Keratinocyte (primary cell): ENCODE results near the gene PARL. TPM values are rescaled to one million over a fixed set of nuclear protein-coding genes. Genes with fewer than 3 reads are reported as not detected.

ENCODE experiments used
- DNase-seq: peaks from one replicate; pipeline ENCODE4 v3.0.0-alpha.2; 2011; ENCODE audit warnings: low read depth, missing footprints, low spot score
- FAIRE-seq: peaks from 2 replicates; lab custom pipeline; 2011; peaks lifted over from hg19 to GRCh38; lab: Jason Lieb, UNC
- H2AFZ ChIP-seq: 2 replicates; pipeline ENCODE4 v1.6.0; 2012; ENCODE audit warnings: low read length, control low read depth, inconsistent platforms; ENCODE audit not compliant: control insufficient read depth
- H3K27ac ChIP-seq: 2 replicates; pipeline ENCODE4 v1.5.1; 2011; ENCODE audit warnings: low read length; ENCODE audit not compliant: control insufficient read depth, insufficient read depth
- H3K27me3 ChIP-seq: 3 replicates; pipeline ENCODE4 v1.6.0; 2011; ENCODE audit warnings: low read length; ENCODE audit not compliant: control insufficient read depth, insufficient read depth; ENCODE audit errors: extremely low read depth
- H3K36me3 ChIP-seq, 2 experiments: 2 replicates in 1 of 2; 3 replicates in 1 of 2; pipeline ENCODE4 v1.5.1; 2011; ENCODE audit warnings: low read length in 2 of 2, mild to moderate bottlenecking in 1 of 2; ENCODE audit not compliant: control insufficient read depth in 2 of 2, insufficient read depth in 2 of 2; ENCODE audit errors: extremely low read depth in 1 of 2
- H3K4me1 ChIP-seq: 3 replicates; pipeline ENCODE4 v1.5.1; 2011; ENCODE audit warnings: low read length; ENCODE audit not compliant: control insufficient read depth, insufficient read depth; ENCODE audit errors: extremely low read depth
- H3K4me2 ChIP-seq: 3 replicates; pipeline ENCODE4 v1.6.0; 2011; ENCODE audit warnings: low read depth, low read length; ENCODE audit not compliant: control insufficient read depth, insufficient read depth; ENCODE audit errors: extremely low read depth
- H3K4me3 ChIP-seq, 3 experiments: fragments of 200-600 bp in 1 of 3; sonication (generic) in 1 of 3; 2 replicates in 2 of 3; 3 replicates in 1 of 3; pipeline ENCODE4 v1.5.1; 2011 to 2016; ENCODE audit warnings: low read length in 3 of 3, mild to moderate bottlenecking in 3 of 3, control low read depth in 2 of 3, inconsistent platforms in 1 of 3, low read depth in 1 of 3, mixed read lengths in 1 of 3, mixed run types in 1 of 3, moderate library complexity in 1 of 3; ENCODE audit not compliant: control insufficient read depth in 2 of 3, insufficient read depth in 2 of 3; ENCODE audit errors: extremely low read depth in 1 of 3
- H3K79me2 ChIP-seq: 2 replicates; pipeline ENCODE4 v1.6.0; 2012; ENCODE audit warnings: low read length; ENCODE audit not compliant: control insufficient read depth, insufficient read depth
- H3K9ac ChIP-seq: 3 replicates; pipeline ENCODE4 v1.6.0; 2011; ENCODE audit warnings: low read length; ENCODE audit not compliant: control insufficient read depth, insufficient read depth; ENCODE audit errors: extremely low read depth
- H3K9me1 ChIP-seq: 3 replicates; pipeline ENCODE4 v1.6.0; 2011; ENCODE audit warnings: low read length; ENCODE audit not compliant: control insufficient read depth, insufficient read depth; ENCODE audit errors: extremely low read depth
- H3K9me3 ChIP-seq: 2 replicates; pipeline ENCODE4 v1.5.1; 2012; ENCODE audit warnings: low read depth, low read length; ENCODE audit not compliant: control insufficient read depth
- H4K20me1 ChIP-seq: 3 replicates; pipeline ENCODE4 v1.6.0; 2011; ENCODE audit warnings: low read length; ENCODE audit not compliant: control insufficient read depth, insufficient read depth; ENCODE audit errors: extremely low read depth
- EZH2 ChIP-seq: IDR thresholded peaks from one replicate; pipeline ENCODE4 v1.6.1; 2012; ENCODE audit warnings: inconsistent platforms, mild to moderate bottlenecking, low read length, moderate library complexity
- dilution Hi-C: fragments of 300-500 bp; cut with MboI; formaldehyde crosslinking; loops from one replicate; pipeline ENCODE4 v1.7.0; 2020; ENCODE audit warnings: low sequenced_read_pairs; ENCODE audit not compliant: extremely low pct_ligation_motif_present
- polyA plus RNA-seq, 5 experiments: library from polyadenylated mRNA; depleted of rRNA in 3 of 5; stranded (reverse) in 3 of 5; stranded (forward) in 1 of 5; unstranded in 1 of 5; fragments of >200 nt; gene quantifications; 1 replicate in 1 of 5; 2 replicates in 3 of 5; 3 replicates in 1 of 5; pipeline versions ENCODE4 v1.2.1 to v1.2.3, GENCODE V29; 2011 to 2012; ENCODE audit warnings: missing spikeins in 2 of 5, low read depth in 1 of 5, low replicate concordance in 1 of 5
- TF ChIP-seq, protein P1 (sequence below), 3 experiments: IDR thresholded peaks in 1 of 3; conservative IDR thresholded peaks in 1 of 3; optimal IDR thresholded peaks in 1 of 3; 2 replicates in 2 of 3; 3 replicates in 1 of 3; pipeline versions ENCODE3 to v1.5.1; 2011; ENCODE audit warnings: low read length in 3 of 3, mild to moderate bottlenecking in 3 of 3, moderate library complexity in 2 of 3, control low read depth in 1 of 3, inconsistent platforms in 1 of 3; ENCODE audit not compliant: insufficient read depth in 2 of 3; ENCODE audit errors: extremely low read depth in 1 of 3

PARL gene
- polyA plus RNA-seq, 1 donor (not counting 4 experiments of a cell fraction or from before 2014, with no cell fraction given), result 68.9 TPM

DNA sequence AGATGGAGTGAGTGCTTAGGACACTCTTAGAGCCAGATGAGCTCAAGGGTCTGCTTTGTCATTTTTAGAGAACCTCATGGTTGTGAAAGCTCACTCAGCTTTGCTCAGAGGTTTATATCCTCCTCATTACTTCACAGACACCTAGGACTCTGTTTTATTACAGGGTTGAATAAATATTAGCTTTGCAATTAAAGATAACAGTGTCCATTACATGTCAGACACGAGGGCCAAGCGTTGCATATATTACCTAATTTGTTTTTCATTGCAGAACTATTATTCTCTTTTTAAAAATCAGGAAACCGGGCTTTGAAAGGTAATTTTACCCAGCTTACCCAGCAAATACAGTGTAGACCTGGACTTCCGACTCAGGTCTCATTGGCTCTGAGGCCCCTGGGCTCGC lies 75.4 kb downstream of the PARL start:
- Histone ChIP-seq H3K9ac (no peak overlapping the region), H3K36me3 (peaks cover 39 to 44% of the 10 kb centered on the region in 2 experiments), H2AFZ (no peak overlapping the region), H3K4me1 (peaks cover 16% of the 10 kb centered on the region), H3K4me2 (no peak overlapping the region), H3K4me3 (no peak overlapping the region), H3K9me3 (no peaks in the 10 kb centered on the region), H3K79me2 (no peaks in the 10 kb centered on the region), H3K27ac (no peak overlapping the region), H4K20me1 (no peaks in the 10 kb centered on the region), H3K27me3 (no peaks in the 10 kb centered on the region), H3K9me1 (no peaks in the 10 kb centered on the region)
- dilution Hi-C loops, result no loop called here
- no peak for FAIRE-seq
- DNase-seq, result no peak
- TF ChIP-seq EZH2, result no peak
- TF ChIP-seq, protein P1, sequence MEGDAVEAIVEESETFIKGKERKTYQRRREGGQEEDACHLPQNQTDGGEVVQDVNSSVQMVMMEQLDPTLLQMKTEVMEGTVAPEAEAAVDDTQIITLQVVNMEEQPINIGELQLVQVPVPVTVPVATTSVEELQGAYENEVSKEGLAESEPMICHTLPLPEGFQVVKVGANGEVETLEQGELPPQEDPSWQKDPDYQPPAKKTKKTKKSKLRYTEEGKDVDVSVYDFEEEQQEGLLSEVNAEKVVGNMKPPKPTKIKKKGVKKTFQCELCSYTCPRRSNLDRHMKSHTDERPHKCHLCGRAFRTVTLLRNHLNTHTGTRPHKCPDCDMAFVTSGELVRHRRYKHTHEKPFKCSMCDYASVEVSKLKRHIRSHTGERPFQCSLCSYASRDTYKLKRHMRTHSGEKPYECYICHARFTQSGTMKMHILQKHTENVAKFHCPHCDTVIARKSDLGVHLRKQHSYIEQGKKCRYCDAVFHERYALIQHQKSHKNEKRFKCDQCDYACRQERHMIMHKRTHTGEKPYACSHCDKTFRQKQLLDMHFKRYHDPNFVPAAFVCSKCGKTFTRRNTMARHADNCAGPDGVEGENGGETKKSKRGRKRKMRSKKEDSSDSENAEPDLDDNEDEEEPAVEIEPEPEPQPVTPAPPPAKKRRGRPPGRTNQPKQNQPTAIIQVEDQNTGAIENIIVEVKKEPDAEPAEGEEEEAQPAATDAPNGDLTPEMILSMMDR (optimal IDR thresholded peaks at IDR 0.05 in 1 of 3, IDR thresholded peaks at IDR 0.05 in 1 of 3, conservative IDR thresholded peaks at IDR 0.05 in 1 of 3; ENCODE audit: extremely low read depth in 1 of 3, insufficient read depth in 2 of 3, low read length in 3 of 3), result no peak

DNA sequence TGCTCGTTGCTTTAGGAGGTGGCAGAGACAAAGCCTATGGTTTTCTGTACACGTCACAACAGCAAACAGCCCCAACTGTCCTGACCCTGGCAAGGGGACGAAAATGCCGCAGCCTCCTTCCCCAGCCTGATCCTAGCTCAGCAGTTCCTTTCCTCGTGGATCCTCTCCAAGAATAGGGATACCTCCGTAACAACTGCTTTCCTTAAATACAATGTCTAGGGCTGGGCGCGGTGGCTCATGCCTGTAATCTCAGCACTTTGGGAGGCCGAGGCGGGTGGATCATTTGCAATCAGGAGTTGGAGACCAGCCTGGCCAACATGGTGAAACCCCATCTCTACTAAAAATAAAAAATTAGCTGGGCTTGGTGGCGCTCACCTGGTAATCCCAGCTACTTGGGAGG lies 76.3 kb downstream of the PARL start:
- Histone ChIP-seq H3K36me3 (peaks cover 45 to 52% of the 10 kb centered on the region in 2 experiments), H3K4me2 (no peak overlapping the region), H3K27me3 (no peaks in the 10 kb centered on the region), H3K79me2 (no peaks in the 10 kb centered on the region), H3K9me1 (no peaks in the 10 kb centered on the region), H3K4me1 (peaks cover 15% of the 10 kb centered on the region), H3K27ac (no peak overlapping the region), H3K9me3 (no peaks in the 10 kb centered on the region), H3K4me3 (no peak overlapping the region), H3K9ac (no peak overlapping the region), H4K20me1 (no peaks in the 10 kb centered on the region), H2AFZ (no peak overlapping the region)
- dilution Hi-C loops, result no loop called here
- TF ChIP-seq, protein P1 (optimal IDR thresholded peaks at IDR 0.05 in 1 of 3, IDR thresholded peaks at IDR 0.05 in 1 of 3, conservative IDR thresholded peaks at IDR 0.05 in 1 of 3; ENCODE audit: extremely low read depth in 1 of 3, insufficient read depth in 2 of 3, low read length in 3 of 3), result no peak
- TF ChIP-seq EZH2, result no peak
- FAIRE-seq, result no peak
- DNase-seq, result no peak
